Ovary (tissue), 3 donors: Measurements from ENCODE around the gene RDH16.
"Not testable (repeated sequence)": the region's sequence is repeated elsewhere in the genome, so short reads cannot be mapped to it uniquely, and the experiment has no call there.

Experiments used
- POLR2A ChIP-seq: fragments of 450-650 bp; IDR thresholded peaks from one replicate; pipeline ENCODE4 v1.6.1; 2017; ENCODE audit warnings: antibody characterized with exemption, mild to moderate bottlenecking, moderate library complexity
- TF ChIP-seq, protein P1 (sequence below), 3 donors: fragments of 450-650 bp in 2 of 3; fragments of 200-600 bp in 1 of 3; IDR thresholded peaks; one replicate each; pipeline versions ENCODE4 v1.5.1 to v1.8.0; 2016 to 2022; ENCODE audit warnings: antibody characterized with exemption in 3 of 3, mild to moderate bottlenecking in 1 of 3
- donor health status: DM: no; HTN: no; CAD: no.

GRCh38 chr12:56943374-56943773 is 14.0 kb downstream of the RDH16 start:
- TF ChIP-seq, protein P1, sequence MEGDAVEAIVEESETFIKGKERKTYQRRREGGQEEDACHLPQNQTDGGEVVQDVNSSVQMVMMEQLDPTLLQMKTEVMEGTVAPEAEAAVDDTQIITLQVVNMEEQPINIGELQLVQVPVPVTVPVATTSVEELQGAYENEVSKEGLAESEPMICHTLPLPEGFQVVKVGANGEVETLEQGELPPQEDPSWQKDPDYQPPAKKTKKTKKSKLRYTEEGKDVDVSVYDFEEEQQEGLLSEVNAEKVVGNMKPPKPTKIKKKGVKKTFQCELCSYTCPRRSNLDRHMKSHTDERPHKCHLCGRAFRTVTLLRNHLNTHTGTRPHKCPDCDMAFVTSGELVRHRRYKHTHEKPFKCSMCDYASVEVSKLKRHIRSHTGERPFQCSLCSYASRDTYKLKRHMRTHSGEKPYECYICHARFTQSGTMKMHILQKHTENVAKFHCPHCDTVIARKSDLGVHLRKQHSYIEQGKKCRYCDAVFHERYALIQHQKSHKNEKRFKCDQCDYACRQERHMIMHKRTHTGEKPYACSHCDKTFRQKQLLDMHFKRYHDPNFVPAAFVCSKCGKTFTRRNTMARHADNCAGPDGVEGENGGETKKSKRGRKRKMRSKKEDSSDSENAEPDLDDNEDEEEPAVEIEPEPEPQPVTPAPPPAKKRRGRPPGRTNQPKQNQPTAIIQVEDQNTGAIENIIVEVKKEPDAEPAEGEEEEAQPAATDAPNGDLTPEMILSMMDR (IDR thresholded peaks at IDR 0.05) = not testable (repeated sequence)
- TF ChIP-seq POLR2A = not testable (repeated sequence)
